IPS-18a (cell line): ENCODE data around the gene SLC13A3.

ENCODE experiments used
- H3K27ac ChIP-seq: one replicate; pipeline ENCODE4 v1.5.1; 2013; ENCODE audit warnings: low read length
- H3K27me3 ChIP-seq: one replicate; pipeline ENCODE4 v1.6.1; 2013; ENCODE audit warnings: mild to moderate bottlenecking, low read length; ENCODE audit not compliant: control insufficient read depth, insufficient read depth
- H3K36me3 ChIP-seq: one replicate; pipeline ENCODE4 v1.6.1; 2013; ENCODE audit warnings: low read depth, low read length; ENCODE audit not compliant: control insufficient read depth
- H3K4me1 ChIP-seq: one replicate; pipeline ENCODE4 v1.6.1; 2013; ENCODE audit warnings: low read depth, low read length; ENCODE audit not compliant: control insufficient read depth
- H3K4me3 ChIP-seq: one replicate; pipeline ENCODE4 v1.5.1; 2013; ENCODE audit warnings: low read length
- H3K9ac ChIP-seq: one replicate; pipeline ENCODE4 v1.6.1; 2013; ENCODE audit warnings: mild to moderate bottlenecking, low read length, moderate library complexity
- H3K9me3 ChIP-seq: one replicate; pipeline ENCODE4 v1.6.1; 2013; ENCODE audit warnings: low read depth, low read length; ENCODE audit not compliant: control insufficient read depth

Gene SLC13A3

GRCh38 chr20:46592580-46593362 lies 58.5 kb downstream of the SLC13A3 start:
- Histone ChIP-seq H3K4me3 (no peak overlapping the region), H3K27ac (no peak overlapping the region), H3K9ac (no peak overlapping the region), H3K9me3 (no peaks in the 10 kb centered on the region), H3K27me3 (no peaks in the 10 kb centered on the region), H3K4me1 (peaks cover 19% of the 10 kb centered on the region), H3K36me3 (no peaks in the 10 kb centered on the region)

- Histone ChIP-seq H3K9me3 (no peaks in the 10 kb centered on the region), H3K36me3 (no peaks in the 10 kb centered on the region), H3K4me3 (no peak overlapping the region), H3K4me1 (peaks cover 15% of the 10 kb centered on the region), H3K27ac (no peak overlapping the region), H3K9ac (no peak overlapping the region), H3K27me3 (no peaks in the 10 kb centered on the region)
Measured at GRCh38 chr20:46590443-46590842, 60.8 kb downstream of the SLC13A3 start.

GRCh38 chr20:46588532-46589511 lies 62.4 kb downstream of the SLC13A3 start:
- no peaks in the 10 kb centered on the region for H3K36me3 ChIP-seq
- peaks cover 19% of the 10 kb centered on the region for H3K4me1 ChIP-seq
- H3K27ac ChIP-seq = no peak overlapping the region
- no peaks in the 10 kb centered on the region for H3K9me3 ChIP-seq
- no peak overlapping the region for H3K4me3 ChIP-seq
- H3K9ac ChIP-seq = no peak overlapping the region
- H3K27me3 ChIP-seq = no peaks in the 10 kb centered on the region

- Histone ChIP-seq H3K36me3 (no peaks in the 10 kb centered on the region), H3K27me3 (no peaks in the 10 kb centered on the region), H3K9me3 (no peaks in the 10 kb centered on the region), H3K4me3 (no peak overlapping the region), H3K27ac (no peak overlapping the region), H3K4me1 (peaks cover 27% of the 10 kb centered on the region), H3K9ac (no peak overlapping the region)
Measured at GRCh38 chr20:46587986-46588385, 63.3 kb downstream of the SLC13A3 start.

GRCh38 chr20:46586724-46587123 lies 64.5 kb downstream of the SLC13A3 start:
- Histone ChIP-seq H3K4me3 (no peak overlapping the region), H3K36me3 (no peaks in the 10 kb centered on the region), H3K9me3 (no peaks in the 10 kb centered on the region), H3K4me1 (peaks cover 31% of the 10 kb centered on the region), H3K27ac (no peak overlapping the region), H3K27me3 (no peaks in the 10 kb centered on the region), H3K9ac (no peak overlapping the region)

- Histone ChIP-seq H3K9ac (no peak overlapping the region), H3K27ac (no peak overlapping the region), H3K4me1 (peaks cover 31% of the 10 kb centered on the region), H3K9me3 (no peaks in the 10 kb centered on the region), H3K36me3 (no peaks in the 10 kb centered on the region), H3K4me3 (peak overlapping the region; percentile 23), H3K27me3 (no peaks in the 10 kb centered on the region)
Measured at GRCh38 chr20:46584508-46584907, 66.8 kb downstream of the SLC13A3 start.

- peak overlapping the region; percentile 19 for H3K27ac ChIP-seq
- H3K4me1 ChIP-seq = peaks cover 31% of the 10 kb centered on the region
- no peak overlapping the region for H3K9ac ChIP-seq
- no peaks in the 10 kb centered on the region for H3K27me3 ChIP-seq
- H3K4me3 ChIP-seq = peak overlapping the region; percentile 23
- H3K36me3 ChIP-seq = no peaks in the 10 kb centered on the region
- no peaks in the 10 kb centered on the region for H3K9me3 ChIP-seq
Measured at GRCh38 chr20:46583411-46584214, 67.6 kb downstream of the SLC13A3 start.

GRCh38 chr20:46582648-46583047 lies 68.6 kb downstream of the SLC13A3 start:
- Histone ChIP-seq H3K27ac (no peak overlapping the region), H3K9ac (no peak overlapping the region), H3K4me3 (no peak overlapping the region), H3K4me1 (peaks cover 31% of the 10 kb centered on the region), H3K9me3 (no peaks in the 10 kb centered on the region), H3K36me3 (no peaks in the 10 kb centered on the region), H3K27me3 (no peaks in the 10 kb centered on the region)

- H3K27ac ChIP-seq = no peak overlapping the region
- H3K4me3 ChIP-seq = no peak overlapping the region
- no peaks in the 10 kb centered on the region for H3K9me3 ChIP-seq
- no peaks in the 10 kb centered on the region for H3K36me3 ChIP-seq
- no peaks in the 10 kb centered on the region for H3K27me3 ChIP-seq
- H3K4me1 ChIP-seq = peaks cover 31% of the 10 kb centered on the region
- no peak overlapping the region for H3K9ac ChIP-seq
Measured at GRCh38 chr20:46581391-46581790, 69.9 kb downstream of the SLC13A3 start.

GRCh38 chr20:46580613-46581205 lies 70.5 kb downstream of the SLC13A3 start:
- Histone ChIP-seq H3K9ac (no peak overlapping the region), H3K4me3 (no peak overlapping the region)

GRCh38 chr20:46578745-46579144 lies 72.5 kb downstream of the SLC13A3 start:
- Histone ChIP-seq H3K9ac (no peak overlapping the region), H3K9me3 (no peaks in the 10 kb centered on the region), H3K4me1 (peaks cover 12% of the 10 kb centered on the region), H3K27me3 (no peaks in the 10 kb centered on the region), H3K4me3 (no peak overlapping the region), H3K27ac (no peak overlapping the region), H3K36me3 (no peaks in the 10 kb centered on the region)

More at GRCh38 chr20:46580613-46581205, 70.5 kb downstream of the SLC13A3 start:
- Histone ChIP-seq H3K27ac (no peak overlapping the region), H3K4me1 (peaks cover 31% of the 10 kb centered on the region), H3K27me3 (no peaks in the 10 kb centered on the region), H3K36me3 (no peaks in the 10 kb centered on the region), H3K9me3 (no peaks in the 10 kb centered on the region)
